HepG2 (cell line): ENCODE results near the gene TNFRSF25. TPM values are rescaled to one million over a fixed set of nuclear protein-coding genes. Genes with fewer than 3 reads are reported as not detected.
A peak's percentile ranks its signal among the peaks of the same experiment; 100 is the strongest.

Source experiments
- ARNTL ChIP-seq: sonication (generic); formaldehyde crosslinking; IDR thresholded peaks from 2 replicates; pipeline ENCODE4 v1.4.0; 2020; ENCODE audit warnings: mild to moderate bottlenecking, missing genetic modification reagents
- GABPB1 ChIP-seq: IDR thresholded peaks from 2 replicates; pipeline ENCODE4 v1.6.1; 2016; ENCODE audit warnings: mild to moderate bottlenecking, missing genetic modification reagents, moderate library complexity, missing compliant biosample characterization
- JDP2 ChIP-seq: sonication (generic); formaldehyde crosslinking; IDR thresholded peaks from 2 replicates; pipeline ENCODE4 v1.8.1; 2022; ENCODE audit warnings: missing genetic modification reagents, borderline replicate concordance
- NCOA1 ChIP-seq: sonication (generic); formaldehyde crosslinking; IDR thresholded peaks from 2 replicates; pipeline ENCODE4 v1.9.0; 2021; ENCODE audit warnings: missing genetic modification reagents
- RFXANK ChIP-seq: IDR thresholded peaks from 2 replicates; pipeline ENCODE4 v1.6.1; 2016
- SOX13 ChIP-seq, 3 experiments: fragments of 450-650 bp in 1 of 3; sonication (generic) in 1 of 3; formaldehyde crosslinking in 1 of 3; IDR thresholded peaks in 2 of 3; conservative IDR thresholded peaks in 1 of 3; 2 replicates each; pipeline versions ENCODE4 v1.5.0 to v1.6.1; 2016 to 2020; ENCODE audit warnings: antibody characterized with exemption in 1 of 3, mild to moderate bottlenecking in 1 of 3, missing compliant biosample characterization in 1 of 3, missing genetic modification reagents in 1 of 3, moderate library complexity in 1 of 3
- SRSF9 ChIP-seq: fragments of 200-400 bp; formaldehyde crosslinking; IDR thresholded peaks from 2 replicates; pipeline ENCODE4 v1.6.1; 2018; ENCODE audit warnings: borderline replicate concordance, mild to moderate bottlenecking, low read depth, low read length; ENCODE audit not compliant: insufficient read depth, poor library complexity, severe bottlenecking
- ZNF496 ChIP-seq: sonication (generic); formaldehyde crosslinking; IDR thresholded peaks from 2 replicates; pipeline ENCODE4 v1.8.1; 2023; ENCODE audit warnings: mild to moderate bottlenecking, moderate library complexity, missing genetic modification reagents; ENCODE audit not compliant: insufficient replicate concordance
- ZNF589 ChIP-seq: sonication (generic); formaldehyde crosslinking; conservative IDR thresholded peaks from 2 replicates; pipeline ENCODE4 v1.8.0; 2022; ENCODE audit warnings: mild to moderate bottlenecking, moderate library complexity, missing genetic modification reagents
- ZNF646 ChIP-seq: sonication (generic); formaldehyde crosslinking; IDR thresholded peaks from 2 replicates; pipeline ENCODE4 v1.9.0; 2021; ENCODE audit warnings: mild to moderate bottlenecking, missing genetic modification reagents
- ZNF674 ChIP-seq: sonication (generic); formaldehyde crosslinking; IDR thresholded peaks from 2 replicates; pipeline ENCODE4 v1.5.0; 2020; ENCODE audit warnings: low read depth, mild to moderate bottlenecking, missing genetic modification reagents
- ZNF678 ChIP-seq: sonication (generic); formaldehyde crosslinking; IDR thresholded peaks from 2 replicates; pipeline ENCODE4 v1.4.0; 2020; ENCODE audit warnings: mild to moderate bottlenecking, missing genetic modification reagents
- ZNF749 ChIP-seq: sonication (generic); formaldehyde crosslinking; IDR thresholded peaks from 2 replicates; pipeline ENCODE4 v1.8.0; 2022; ENCODE audit warnings: mild to moderate bottlenecking, missing genetic modification reagents, moderate library complexity, borderline replicate concordance
- polyA plus RNA-seq, 8 experiments: library from polyadenylated mRNA; depleted of rRNA in 3 of 8; stranded (reverse) in 7 of 8; unstranded in 1 of 8; fragments of >200 nt; fragmentation: Illumina TruSeq in 4 of 8; extraction: Trizol in 4 of 8; gene quantifications; 2 replicates each; pipeline versions ENCODE4 v1.2.1 to v1.2.3, GENCODE V29; 2011 to 2016; ENCODE audit warnings: low read depth in 4 of 8, missing spikeins in 1 of 8, mixed read lengths in 1 of 8; ENCODE audit not compliant: insufficient read depth in 1 of 8
- total RNA-seq, 5 experiments: library from RNA; depleted of rRNA; stranded (reverse); fragments of >200 nt; fragmentation: Illumina TruSeq; extraction: Trizol; gene quantifications; 2 replicates each; pipeline ENCODE4 v1.2.3, GENCODE V29; 2016; ENCODE audit warnings: low read depth in 1 of 5
- TF ChIP-seq, protein P1 (sequence below): sonication (generic); formaldehyde crosslinking; IDR thresholded peaks from one replicate; pipeline ENCODE4 v1.5.1; 2020; ENCODE audit warnings: mild to moderate bottlenecking, missing genetic modification reagents; ENCODE audit errors: not compliant biosample characterization

The TNFRSF25 gene
- total and polyA plus RNA-seq, 2 of the 13 experiments (the other 11 are each of a cell fraction or from before 2014, with no cell fraction given): 1.4 to 1.5 TPM

DNA sequence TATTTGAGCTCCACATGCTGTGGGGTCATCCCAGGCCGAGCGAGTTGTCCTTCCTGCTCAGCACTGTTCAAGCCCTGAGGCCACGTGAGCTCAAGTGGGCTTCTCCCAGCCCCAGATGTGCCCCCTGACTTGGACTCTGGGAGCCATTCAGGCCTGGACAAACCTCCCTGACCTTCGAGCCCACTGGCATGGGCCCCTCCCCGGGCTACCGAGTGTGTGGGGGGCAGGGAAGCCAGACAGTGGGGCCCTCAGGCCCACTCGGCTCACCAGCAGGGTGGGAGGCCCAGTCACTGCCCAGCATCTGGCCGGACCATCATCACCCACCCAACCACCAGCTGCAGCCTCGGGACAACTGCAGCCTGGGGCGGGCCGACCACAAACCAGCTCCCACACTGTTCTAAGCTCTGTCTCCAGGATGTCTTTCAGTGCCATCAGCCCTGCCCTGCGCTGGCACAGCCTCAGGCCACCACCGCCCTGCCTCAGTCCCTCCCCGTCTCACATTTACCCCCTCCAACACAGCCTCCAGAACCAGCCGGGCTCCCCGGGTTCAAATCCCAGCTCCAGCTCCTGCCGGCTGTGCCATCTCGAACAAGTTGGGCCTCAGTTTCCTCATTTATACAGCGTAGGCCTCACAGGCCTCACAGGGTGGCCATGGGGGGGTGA lies 46.4 kb upstream of the TNFRSF25 start (continued):
- TF ChIP-seq, protein P1, sequence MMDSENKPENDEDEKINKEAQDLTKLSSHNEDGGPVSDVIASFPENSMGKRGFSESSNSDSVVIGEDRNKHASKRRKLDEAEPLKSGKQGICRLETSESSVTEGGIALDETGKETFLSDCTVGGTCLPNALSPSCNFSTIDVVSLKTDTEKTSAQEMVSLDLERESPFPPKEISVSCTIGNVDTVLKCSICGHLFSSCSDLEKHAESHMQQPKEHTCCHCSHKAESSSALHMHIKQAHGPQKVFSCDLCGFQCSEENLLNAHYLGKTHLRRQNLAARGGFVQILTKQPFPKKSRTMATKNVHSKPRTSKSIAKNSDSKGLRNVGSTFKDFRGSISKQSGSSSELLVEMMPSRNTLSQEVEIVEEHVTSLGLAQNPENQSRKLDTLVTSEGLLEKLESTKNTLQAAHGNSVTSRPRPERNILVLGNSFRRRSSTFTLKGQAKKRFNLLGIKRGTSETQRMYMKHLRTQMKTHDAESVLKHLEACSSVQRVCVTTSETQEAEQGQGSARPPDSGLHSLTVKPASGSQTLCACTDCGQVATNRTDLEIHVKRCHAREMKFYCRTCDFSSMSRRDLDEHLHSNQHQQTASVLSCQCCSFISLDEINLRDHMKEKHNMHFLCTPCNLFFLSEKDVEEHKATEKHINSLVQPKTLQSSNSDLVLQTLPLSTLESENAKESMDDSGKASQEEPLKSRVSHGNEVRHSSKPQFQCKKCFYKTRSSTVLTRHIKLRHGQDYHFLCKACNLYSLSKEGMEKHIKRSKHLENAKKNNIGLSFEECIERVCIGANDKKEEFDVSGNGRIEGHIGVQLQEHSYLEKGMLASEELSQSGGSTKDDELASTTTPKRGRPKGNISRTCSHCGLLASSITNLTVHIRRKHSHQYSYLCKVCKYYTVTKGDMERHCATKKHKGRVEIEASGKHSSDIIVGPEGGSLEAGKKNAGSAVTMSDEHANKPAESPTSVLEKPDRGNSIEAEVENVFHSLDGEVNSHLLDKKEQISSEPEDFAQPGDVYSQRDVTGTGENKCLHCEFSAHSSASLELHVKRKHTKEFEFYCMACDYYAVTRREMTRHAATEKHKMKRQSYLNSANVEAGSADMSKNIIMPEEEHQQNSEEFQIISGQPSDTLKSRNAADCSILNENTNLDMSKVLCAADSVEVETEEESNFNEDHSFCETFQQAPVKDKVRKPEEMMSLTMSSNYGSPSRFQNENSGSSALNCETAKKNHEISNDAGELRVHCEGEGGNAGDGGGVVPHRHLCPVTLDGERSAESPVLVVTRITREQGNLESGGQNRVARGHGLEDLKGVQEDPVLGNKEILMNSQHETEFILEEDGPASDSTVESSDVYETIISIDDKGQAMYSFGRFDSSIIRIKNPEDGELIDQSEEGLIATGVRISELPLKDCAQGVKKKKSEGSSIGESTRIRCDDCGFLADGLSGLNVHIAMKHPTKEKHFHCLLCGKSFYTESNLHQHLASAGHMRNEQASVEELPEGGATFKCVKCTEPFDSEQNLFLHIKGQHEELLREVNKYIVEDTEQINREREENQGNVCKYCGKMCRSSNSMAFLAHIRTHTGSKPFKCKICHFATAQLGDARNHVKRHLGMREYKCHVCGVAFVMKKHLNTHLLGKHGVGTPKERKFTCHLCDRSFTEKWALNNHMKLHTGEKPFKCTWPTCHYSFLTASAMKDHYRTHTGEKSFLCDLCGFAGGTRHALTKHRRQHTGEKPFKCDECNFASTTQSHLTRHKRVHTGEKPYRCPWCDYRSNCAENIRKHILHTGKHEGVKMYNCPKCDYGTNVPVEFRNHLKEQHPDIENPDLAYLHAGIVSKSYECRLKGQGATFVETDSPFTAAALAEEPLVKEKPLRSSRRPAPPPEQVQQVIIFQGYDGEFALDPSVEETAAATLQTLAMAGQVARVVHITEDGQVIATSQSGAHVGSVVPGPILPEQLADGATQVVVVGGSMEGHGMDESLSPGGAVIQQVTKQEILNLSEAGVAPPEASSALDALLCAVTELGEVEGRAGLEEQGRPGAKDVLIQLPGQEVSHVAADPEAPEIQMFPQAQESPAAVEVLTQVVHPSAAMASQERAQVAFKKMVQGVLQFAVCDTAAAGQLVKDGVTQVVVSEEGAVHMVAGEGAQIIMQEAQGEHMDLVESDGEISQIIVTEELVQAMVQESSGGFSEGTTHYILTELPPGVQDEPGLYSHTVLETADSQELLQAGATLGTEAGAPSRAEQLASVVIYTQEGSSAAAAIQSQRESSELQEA (CRISPR knock-in tag): no peak
- TF ChIP-seq SRSF9: no peak
- no peak for TF ChIP-seq GABPB1
- TF ChIP-seq ZNF646 (CRISPR knock-in tag): no peak
- TF ChIP-seq JDP2: no peak
- no peak for TF ChIP-seq ZNF749 (CRISPR knock-in tag)
- TF ChIP-seq SOX13 (IDR thresholded peaks at IDR 0.05): no peak
- TF ChIP-seq SOX13 (CRISPR knock-in tag; conservative IDR thresholded peaks at IDR 0.05 in 1 of 2, IDR thresholded peaks at IDR 0.05 in 1 of 2): no peak
- TF ChIP-seq ZNF678 (CRISPR knock-in tag): no peak
- no peak for TF ChIP-seq ZNF496 (CRISPR knock-in tag)
- TF ChIP-seq ZNF674 (CRISPR knock-in tag): no peak
- peak; percentile 67; the same call in 1 of the 2 replicates for TF ChIP-seq ARNTL
- no peak for TF ChIP-seq NCOA1 (CRISPR knock-in tag)
- TF ChIP-seq ZNF589 (CRISPR knock-in tag): no peak
- no peak for TF ChIP-seq RFXANK (CRISPR knock-in tag)
